Sigmoid colon (tissue), 4 donors: ENCODE measurements around the gene BTBD19.

Experiments used
- EP300 ChIP-seq, 4 donors: sonication (generic); formaldehyde crosslinking; IDR thresholded peaks; one replicate each; pipeline ENCODE4 v1.6.1; 2017; ENCODE audit warnings: antibody characterized with exemption in 4 of 4
- TF ChIP-seq, protein P1 (sequence below), 4 experiments: fragments of 450-650 bp in 3 of 4; fragments of 200-600 bp in 1 of 4; IDR thresholded peaks; one replicate each; pipeline ENCODE4 v1.5.1; 2016 to 2019; ENCODE audit warnings: antibody characterized with exemption in 4 of 4, mild to moderate bottlenecking in 3 of 4, moderate library complexity in 2 of 4

DNA sequence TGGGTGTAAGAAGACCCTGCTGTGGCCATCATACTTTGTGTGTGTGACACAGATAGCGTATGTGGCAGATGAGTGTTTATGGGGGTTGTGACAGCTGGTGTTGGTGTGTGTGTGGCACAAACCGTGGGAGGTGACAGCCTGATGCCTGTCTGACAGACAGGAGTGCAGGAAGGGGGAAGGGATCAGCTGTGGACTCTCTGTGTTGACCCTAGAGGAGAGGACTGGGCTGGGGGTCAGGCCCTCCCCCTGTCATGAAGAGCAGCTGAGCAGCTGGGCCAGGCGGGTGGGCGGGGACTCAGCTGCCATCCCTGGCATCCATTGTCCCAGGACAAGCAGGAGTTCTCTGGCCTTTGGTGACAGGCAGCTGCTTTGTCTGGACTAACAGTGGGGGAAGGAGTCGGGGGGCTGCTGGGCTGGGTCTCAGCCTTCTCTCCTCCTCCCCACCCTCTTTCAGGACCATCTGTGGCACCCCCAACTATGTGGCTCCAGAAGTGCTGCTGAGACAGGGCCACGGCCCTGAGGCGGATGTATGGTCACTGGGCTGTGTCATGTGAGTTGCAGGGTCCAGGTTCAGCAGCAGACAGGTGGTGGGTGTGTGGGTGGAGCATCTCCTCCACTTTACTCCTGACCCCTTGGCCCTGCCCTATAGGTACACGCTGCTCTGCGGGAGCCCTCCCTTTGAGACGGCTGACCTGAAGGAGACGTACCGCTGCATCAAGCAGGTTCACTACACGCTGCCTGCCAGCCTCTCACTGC, 5.8 kb upstream of the BTBD19 start:
- no peak for TF ChIP-seq EP300 (IDR thresholded peaks at IDR 0.05)
- TF ChIP-seq, protein P1, sequence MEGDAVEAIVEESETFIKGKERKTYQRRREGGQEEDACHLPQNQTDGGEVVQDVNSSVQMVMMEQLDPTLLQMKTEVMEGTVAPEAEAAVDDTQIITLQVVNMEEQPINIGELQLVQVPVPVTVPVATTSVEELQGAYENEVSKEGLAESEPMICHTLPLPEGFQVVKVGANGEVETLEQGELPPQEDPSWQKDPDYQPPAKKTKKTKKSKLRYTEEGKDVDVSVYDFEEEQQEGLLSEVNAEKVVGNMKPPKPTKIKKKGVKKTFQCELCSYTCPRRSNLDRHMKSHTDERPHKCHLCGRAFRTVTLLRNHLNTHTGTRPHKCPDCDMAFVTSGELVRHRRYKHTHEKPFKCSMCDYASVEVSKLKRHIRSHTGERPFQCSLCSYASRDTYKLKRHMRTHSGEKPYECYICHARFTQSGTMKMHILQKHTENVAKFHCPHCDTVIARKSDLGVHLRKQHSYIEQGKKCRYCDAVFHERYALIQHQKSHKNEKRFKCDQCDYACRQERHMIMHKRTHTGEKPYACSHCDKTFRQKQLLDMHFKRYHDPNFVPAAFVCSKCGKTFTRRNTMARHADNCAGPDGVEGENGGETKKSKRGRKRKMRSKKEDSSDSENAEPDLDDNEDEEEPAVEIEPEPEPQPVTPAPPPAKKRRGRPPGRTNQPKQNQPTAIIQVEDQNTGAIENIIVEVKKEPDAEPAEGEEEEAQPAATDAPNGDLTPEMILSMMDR (IDR thresholded peaks at IDR 0.05): no peak
